ENCODE measurements around the gene EFNA5.

The EFNA5 gene

GRCh38 chr5:107518190-107518589, 152.5 kb downstream of the EFNA5 start:
- no peaks in the 10 kb centered on the region for H3K4me1 Mint-ChIP-seq
- no peaks in the 10 kb centered on the region for H3K27me3 Mint-ChIP-seq
- no peak overlapping the region for H3K4me3 Mint-ChIP-seq
- DNase-seq (no peak), ATAC-seq (replicated peaks) (no peak)
- H3K27ac Mint-ChIP-seq: no peak overlapping the region
- no peaks in the 10 kb centered on the region for H3K9me3 Mint-ChIP-seq
- no peaks in the 10 kb centered on the region for H3K36me3 Mint-ChIP-seq

DNA sequence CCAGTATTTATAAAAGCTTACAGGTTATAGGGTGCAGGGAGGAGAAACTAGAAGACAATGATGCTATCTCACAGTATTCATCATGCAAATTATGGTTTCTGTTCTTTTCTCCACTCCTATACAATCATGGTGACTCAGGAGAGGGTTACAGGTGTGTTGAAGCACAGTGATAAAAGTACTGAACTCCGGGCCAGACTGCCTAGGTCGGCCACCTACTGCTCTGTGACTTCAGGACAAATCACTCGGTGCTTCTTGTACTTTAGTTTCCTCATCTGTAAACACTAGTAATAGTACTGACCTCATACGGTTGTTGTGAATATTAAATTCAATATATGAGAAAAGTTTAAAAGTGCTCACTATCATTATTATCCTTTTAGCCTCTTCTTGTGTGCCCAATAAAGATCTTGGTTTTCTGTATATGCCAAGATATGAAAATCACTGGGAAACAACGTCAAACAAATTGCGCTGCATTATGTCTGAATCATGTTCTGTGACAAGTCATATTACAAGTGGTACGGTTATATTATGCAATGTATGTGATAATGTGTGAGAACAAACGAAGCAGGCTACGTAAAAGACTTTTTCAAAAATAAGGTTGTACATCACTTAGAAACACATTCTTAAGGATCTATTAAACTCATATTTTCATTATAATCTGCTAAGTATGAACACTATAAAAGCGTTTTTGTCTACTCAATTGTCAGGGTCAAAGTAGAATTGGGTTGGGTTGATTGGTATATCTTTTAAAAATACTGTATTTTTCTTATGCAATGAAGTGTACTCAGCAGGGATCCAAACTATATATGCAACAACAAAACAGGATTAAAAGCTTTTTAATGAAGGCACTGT, 153.3 kb downstream of the EFNA5 start:
- Mint-ChIP-seq H3K4me1 (no peaks in the 10 kb centered on the region), H3K9me3 (no peaks in the 10 kb centered on the region), H3K27me3 (no peaks in the 10 kb centered on the region), H3K4me3 (no peak overlapping the region), H3K36me3 (no peaks in the 10 kb centered on the region), H3K27ac (no peak overlapping the region)
- ATAC-seq (replicated peaks) (no peak), DNase-seq (no peak)

DNA sequence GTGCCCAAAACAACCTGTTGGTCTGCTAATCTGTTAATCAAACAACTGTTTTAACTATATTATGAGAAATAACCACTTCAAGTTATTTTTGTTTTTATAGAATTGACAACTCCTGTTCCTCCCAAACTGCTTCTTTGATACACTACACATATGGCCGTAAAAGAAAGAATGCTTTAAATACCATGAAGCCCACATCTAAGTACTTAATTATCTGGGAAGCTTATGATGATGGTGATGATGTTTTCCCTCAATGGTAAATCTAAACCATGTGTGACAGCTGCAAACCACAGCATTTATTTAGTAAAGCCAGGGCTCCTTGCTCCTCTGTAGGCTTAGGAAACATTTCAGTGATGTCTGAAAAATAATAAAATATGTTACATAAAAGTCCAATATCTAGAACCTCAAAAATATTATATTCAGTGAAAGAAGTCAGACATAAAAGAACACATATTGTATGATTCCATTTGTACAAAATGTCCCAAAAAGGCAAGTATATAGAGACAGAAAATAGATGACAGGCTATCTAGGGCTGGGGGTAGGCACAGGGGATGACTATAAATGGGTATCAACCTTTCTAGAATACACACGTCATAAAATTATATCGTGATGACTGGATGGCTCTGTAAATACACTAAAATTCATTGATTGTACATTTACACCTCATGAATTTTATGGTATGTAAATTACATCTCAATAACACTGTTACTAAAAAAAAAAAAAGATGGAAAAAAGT, 154.1 kb downstream of the EFNA5 start:
- H3K9me3 Mint-ChIP-seq: no peaks in the 10 kb centered on the region
- H3K36me3 Mint-ChIP-seq: no peaks in the 10 kb centered on the region
- no peaks in the 10 kb centered on the region for H3K27me3 Mint-ChIP-seq
- H3K4me1 Mint-ChIP-seq: peaks cover 0 to 5% of the 10 kb centered on the region in 2 donors
- H3K4me3 Mint-ChIP-seq: no peak overlapping the region
- H3K27ac Mint-ChIP-seq: no peak overlapping the region
- DNase-seq (no peak), ATAC-seq (replicated peaks) (no peak)

GRCh38 chr5:107515521-107516080, 155.1 kb downstream of the EFNA5 start:
- H3K4me1 Mint-ChIP-seq: peaks cover 0 to 5% of the 10 kb centered on the region in 2 donors
- no peaks in the 10 kb centered on the region for H3K27me3 Mint-ChIP-seq
- H3K9me3 Mint-ChIP-seq: no peaks in the 10 kb centered on the region
- H3K36me3 Mint-ChIP-seq: no peaks in the 10 kb centered on the region
- no peak overlapping the region for H3K27ac Mint-ChIP-seq
- DNase-seq (no peak), ATAC-seq (replicated peaks) (no peak)
- no peak overlapping the region for H3K4me3 Mint-ChIP-seq

DNA sequence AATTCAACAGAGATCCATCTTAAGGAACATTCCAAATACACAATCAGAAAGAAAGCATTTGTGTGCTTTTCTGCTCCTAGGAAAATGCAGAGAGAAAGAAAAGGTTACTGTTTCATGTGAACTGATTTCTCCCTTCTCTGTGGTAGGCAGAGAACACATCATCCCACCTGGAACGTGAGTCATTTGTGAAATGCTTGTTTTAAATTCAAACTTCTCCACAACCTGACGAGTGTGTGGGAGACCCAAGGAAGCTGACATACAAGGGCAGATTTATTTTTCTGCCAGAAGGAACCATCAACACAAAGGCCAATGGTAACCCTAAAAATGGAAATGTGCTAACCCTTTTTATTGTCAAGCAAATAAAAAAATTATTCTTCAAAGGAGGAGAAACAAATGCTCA, 156.4 kb downstream of the EFNA5 start:
- Mint-ChIP-seq H3K36me3 (no peaks in the 10 kb centered on the region), H3K27ac (no peak overlapping the region), H3K4me1 (peaks cover 0 to 5% of the 10 kb centered on the region in 2 donors), H3K27me3 (no peaks in the 10 kb centered on the region), H3K9me3 (no peaks in the 10 kb centered on the region), H3K4me3 (no peak overlapping the region)
- DNase-seq (no peak), ATAC-seq (replicated peaks) (no peak)

- H3K27ac Mint-ChIP-seq: no peak overlapping the region
- no peaks in the 10 kb centered on the region for H3K36me3 Mint-ChIP-seq
- DNase-seq: no peak
- no peaks in the 10 kb centered on the region for H3K9me3 Mint-ChIP-seq
- H3K4me3 Mint-ChIP-seq: no peak overlapping the region
- no peaks in the 10 kb centered on the region for H3K27me3 Mint-ChIP-seq
- ATAC-seq (replicated peaks): peak in 1 of 2 donors; percentile 29
- peaks cover 0 to 5% of the 10 kb centered on the region in 2 donors for H3K4me1 Mint-ChIP-seq
Measured at GRCh38 chr5:107513337-107514085, 157.2 kb downstream of the EFNA5 start.

GRCh38 chr5:107512029-107512428, 158.7 kb downstream of the EFNA5 start:
- no peak overlapping the region for H3K4me3 Mint-ChIP-seq
- H3K9me3 Mint-ChIP-seq: no peaks in the 10 kb centered on the region
- ATAC-seq (replicated peaks) (no peak), DNase-seq (no peak)
- H3K4me1 Mint-ChIP-seq: peaks cover 0 to 5% of the 10 kb centered on the region in 2 donors
- no peaks in the 10 kb centered on the region for H3K36me3 Mint-ChIP-seq
- no peak overlapping the region for H3K27ac Mint-ChIP-seq
- H3K27me3 Mint-ChIP-seq: no peaks in the 10 kb centered on the region

DNA sequence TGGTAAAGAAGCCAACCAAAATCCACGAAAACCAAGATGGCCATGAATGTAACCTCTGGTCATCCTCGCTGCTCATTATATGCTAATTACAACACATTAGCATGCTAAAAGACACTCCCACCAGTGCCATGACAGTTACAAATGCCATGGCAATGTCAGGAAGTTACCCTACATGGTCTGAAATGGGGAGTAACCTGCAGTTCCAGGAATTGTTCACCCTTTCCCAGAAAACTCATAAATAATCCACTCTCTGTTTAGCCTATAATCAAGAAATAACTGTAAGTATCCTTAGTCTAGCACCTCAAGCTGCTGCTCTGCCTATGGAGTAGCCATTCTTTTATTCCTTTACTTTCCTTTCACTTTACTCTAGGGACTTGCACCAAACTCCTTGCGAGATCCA, 160.6 kb downstream of the EFNA5 start:
- no peak overlapping the region for H3K27ac Mint-ChIP-seq

DNA sequence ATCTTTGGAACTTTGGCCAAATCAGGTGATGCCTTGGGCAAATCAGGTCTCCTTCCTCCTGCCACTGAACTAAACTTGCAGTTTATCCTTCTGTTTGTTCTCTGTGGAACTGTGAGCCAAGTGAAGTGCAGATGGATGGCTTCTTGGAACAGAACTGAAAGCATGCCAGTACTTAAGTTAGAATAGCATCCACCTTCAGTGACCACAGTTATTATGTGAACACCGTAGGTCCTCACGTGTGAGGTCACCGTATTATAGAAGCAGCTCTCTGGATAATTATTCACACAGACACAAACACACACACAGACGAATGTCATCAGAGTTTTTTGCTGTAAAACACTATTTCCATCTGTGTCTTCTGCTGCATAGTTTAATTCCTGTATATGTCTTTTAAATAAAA, 162.6 kb downstream of the EFNA5 start:
- DNase-seq (no peak), ATAC-seq (replicated peaks) (no peak)
- Mint-ChIP-seq H3K36me3 (no peaks in the 10 kb centered on the region), H3K4me1 (peaks cover 0 to 5% of the 10 kb centered on the region in 2 donors), H3K9me3 (no peaks in the 10 kb centered on the region), H3K27me3 (peaks cover 0 to 2% of the 10 kb centered on the region in 2 donors), H3K4me3 (no peak overlapping the region), H3K27ac (no peak overlapping the region)

More for the DNA sequence above, 160.6 kb downstream of the EFNA5 start:
- DNase-seq (no peak), ATAC-seq (replicated peaks) (no peak)
- Mint-ChIP-seq H3K9me3 (no peaks in the 10 kb centered on the region), H3K4me1 (peaks cover 0 to 5% of the 10 kb centered on the region in 2 donors), H3K4me3 (no peak overlapping the region), H3K27me3 (no peaks in the 10 kb centered on the region), H3K36me3 (no peaks in the 10 kb centered on the region)

DNA sequence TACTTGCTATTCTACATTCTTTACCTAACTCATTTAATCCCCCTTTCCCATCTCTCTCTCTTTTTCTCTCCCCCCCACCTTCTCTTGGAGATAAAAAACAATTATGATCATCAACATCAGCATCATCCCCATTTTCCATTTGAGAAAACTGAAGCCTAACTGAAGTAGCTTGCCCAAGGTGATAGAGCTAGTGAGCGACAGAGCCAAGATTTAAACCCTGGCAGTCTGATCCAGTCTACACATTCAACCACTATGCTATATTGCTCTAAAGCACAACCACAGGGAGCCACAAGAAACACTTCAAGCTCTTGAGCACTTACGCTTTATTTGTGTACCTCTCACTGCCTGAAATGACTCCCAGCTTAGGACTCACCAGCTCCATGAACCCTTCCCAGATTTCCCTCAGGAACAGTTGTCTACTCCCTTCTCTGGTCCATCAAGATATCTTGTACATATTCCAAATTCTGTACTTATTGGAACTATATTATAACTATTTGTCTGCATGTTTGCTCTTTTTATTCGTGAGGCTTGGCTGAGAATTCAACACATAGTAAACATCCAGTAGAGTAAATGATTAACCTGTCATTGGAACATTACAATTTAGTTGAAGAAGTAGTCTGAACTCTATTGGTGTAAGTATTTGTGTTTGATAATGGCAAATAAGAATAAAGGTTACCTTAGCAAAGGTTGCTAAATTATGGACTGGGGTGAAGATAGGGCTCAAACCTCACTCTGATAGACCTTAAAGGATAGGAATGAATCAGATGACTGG, 164.8 kb downstream of the EFNA5 start:
- Mint-ChIP-seq H3K4me1 (no peaks in the 10 kb centered on the region), H3K4me3 (no peak overlapping the region), H3K27ac (no peak overlapping the region), H3K36me3 (no peaks in the 10 kb centered on the region), H3K27me3 (peaks cover 0 to 15% of the 10 kb centered on the region in 2 donors), H3K9me3 (no peaks in the 10 kb centered on the region)
- DNase-seq: no peak
- ATAC-seq (replicated peaks): no peak

DNA sequence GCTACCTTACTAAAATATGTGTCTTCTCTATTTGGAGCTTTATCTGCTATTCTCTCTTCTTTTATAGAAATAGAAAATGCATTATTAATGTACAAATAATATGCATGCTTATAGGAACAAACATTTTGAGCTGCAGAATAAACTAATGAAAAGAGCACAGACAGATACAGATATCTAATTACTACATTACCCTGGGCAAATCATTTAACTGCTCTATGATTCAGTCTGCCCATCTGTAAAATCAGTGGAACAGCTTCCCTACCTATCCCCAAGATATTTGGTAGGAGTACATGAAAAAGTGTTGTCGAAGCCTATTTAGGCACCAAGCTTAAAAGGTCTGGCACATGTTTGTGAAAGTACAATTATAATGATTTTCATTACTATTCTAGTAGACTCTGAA, 166.3 kb downstream of the EFNA5 start:
- H3K36me3 Mint-ChIP-seq: no peaks in the 10 kb centered on the region
- H3K4me1 Mint-ChIP-seq: no peaks in the 10 kb centered on the region
- H3K27ac Mint-ChIP-seq: no peak overlapping the region
- peaks cover 0 to 15% of the 10 kb centered on the region in 2 donors for H3K27me3 Mint-ChIP-seq
- H3K9me3 Mint-ChIP-seq: no peaks in the 10 kb centered on the region
- DNase-seq: no peak
- no peak overlapping the region for H3K4me3 Mint-ChIP-seq
- ATAC-seq (replicated peaks): no peak

DNA sequence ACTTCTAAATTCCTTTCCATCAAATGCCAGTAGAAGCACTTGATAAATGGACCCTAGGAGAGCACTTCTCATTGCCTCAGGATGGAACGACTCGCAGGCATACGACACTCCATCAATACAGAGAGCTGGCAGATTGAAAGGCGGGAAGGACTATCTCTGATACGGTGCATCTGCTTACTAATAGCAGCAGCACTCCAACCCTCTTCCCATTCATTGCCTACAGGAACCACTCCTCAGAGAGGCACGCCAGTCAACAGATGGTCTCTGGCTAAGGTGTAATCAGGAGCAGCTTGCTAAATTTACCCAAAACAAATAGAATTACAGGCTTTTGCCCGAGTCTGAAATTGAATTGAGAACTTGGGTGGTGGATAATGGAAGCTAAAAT, 168.1 kb downstream of the EFNA5 start:
- ATAC-seq (replicated peaks): no peak
- Mint-ChIP-seq H3K4me3 (no peak overlapping the region), H3K27ac (no peak overlapping the region), H3K27me3 (peaks cover 0 to 15% of the 10 kb centered on the region in 2 donors), H3K9me3 (no peaks in the 10 kb centered on the region), H3K36me3 (no peaks in the 10 kb centered on the region), H3K4me1 (no peaks in the 10 kb centered on the region)
- no peak for DNase-seq

- Mint-ChIP-seq H3K4me1 (no peaks in the 10 kb centered on the region), H3K27me3 (peaks cover 0 to 15% of the 10 kb centered on the region in 2 donors), H3K27ac (no peak overlapping the region), H3K9me3 (no peaks in the 10 kb centered on the region), H3K36me3 (no peaks in the 10 kb centered on the region), H3K4me3 (no peak overlapping the region)
- DNase-seq (no peak), ATAC-seq (replicated peaks) (no peak)
Measured at GRCh38 chr5:107501965-107502675, 168.6 kb downstream of the EFNA5 start.
